CD4-positive, CD25-positive, alpha-beta regulatory T cell (primary cell): ENCODE results near the gene NCKAP5. TPM values are rescaled to one million over a fixed set of nuclear protein-coding genes. Genes with fewer than 3 reads are reported as not detected.

Experiments used
- ATAC-seq, 2 donors: fragments of 150-1000 bp; cut with Tn5 transposase; one replicate each; pipeline ENCODE4 v1.10.0; 2021; ENCODE audit warnings: low read depth in 2 of 2, moderate number of reproducible peaks in 2 of 2, moderate library complexity in 1 of 2
- DNase-seq, 3 donors: peaks; one replicate each; pipeline versions ENCODE4 v3.0.0 to v3.0.0-alpha.2; 2012 to 2022; ENCODE audit warnings: mixed read lengths in 1 of 3
- H3K27ac ChIP-seq: one replicate; pipeline ENCODE4 v1.7.0; 2013; ENCODE audit warnings: mild to moderate bottlenecking, low read length; ENCODE audit not compliant: insufficient read depth, poor library complexity, severe bottlenecking
- H3K27me3 ChIP-seq: one replicate; pipeline ENCODE4 v1.7.0; 2013; ENCODE audit warnings: low read length; ENCODE audit not compliant: control insufficient read depth, insufficient read depth
- H3K36me3 ChIP-seq: one replicate; pipeline ENCODE4 v1.7.0; 2013; ENCODE audit warnings: mild to moderate bottlenecking, low read length, moderate library complexity; ENCODE audit not compliant: control insufficient read depth, insufficient read depth
- H3K4me1 ChIP-seq: 2 replicates; pipeline ENCODE4 v1.7.0; 2013; ENCODE audit warnings: mild to moderate bottlenecking, low read length; ENCODE audit not compliant: insufficient read depth, control insufficient read depth, poor library complexity, severe bottlenecking
- H3K4me3 ChIP-seq: one replicate; pipeline ENCODE4 v1.7.0; 2013; ENCODE audit warnings: low read depth, mild to moderate bottlenecking, low read length, moderate library complexity
- H3K9me3 ChIP-seq, 2 experiments: 1 replicate in 1 of 2; 2 replicates in 1 of 2; pipeline ENCODE4 v1.7.0; 2013; ENCODE audit warnings: low read length in 2 of 2, mild to moderate bottlenecking in 1 of 2, moderate library complexity in 1 of 2; ENCODE audit not compliant: control insufficient read depth in 2 of 2
- H3K27ac Mint-ChIP-seq, 3 donors: one replicate each; pipeline ENCODE4 v1.8.0; 2020 to 2022; ENCODE audit warnings: mild to moderate bottlenecking in 3 of 3, mixed read lengths in 3 of 3, moderate library complexity in 2 of 3
- H3K27me3 Mint-ChIP-seq: one replicate; pipeline ENCODE4 v1.8.0; 2022; ENCODE audit warnings: mild to moderate bottlenecking, mixed read lengths
- H3K36me3 Mint-ChIP-seq: one replicate; pipeline ENCODE4 v1.8.0; 2020; ENCODE audit warnings: mixed read lengths
- H3K4me1 Mint-ChIP-seq, 4 donors: one replicate each; pipeline ENCODE4 v1.8.0; 2020 to 2022; ENCODE audit warnings: mixed read lengths in 4 of 4, mild to moderate bottlenecking in 1 of 4
- H3K4me3 Mint-ChIP-seq, 4 donors: one replicate each; pipeline ENCODE4 v1.8.0; 2020 to 2022; ENCODE audit warnings: mild to moderate bottlenecking in 4 of 4, mixed read lengths in 4 of 4, moderate library complexity in 3 of 4
- H3K9me3 Mint-ChIP-seq, 7 donors: one replicate each; pipeline ENCODE4 v1.8.0; 2020 to 2022; ENCODE audit warnings: mixed read lengths in 7 of 7, mild to moderate bottlenecking in 3 of 7, moderate library complexity in 2 of 7
- polyA plus RNA-seq, 4 donors: library from polyadenylated mRNA; unstranded; fragments of 300-500 nt; fragmentation: Illumina TruSeq; gene quantifications; one replicate each; pipeline ENCODE4 v1.2.3, GENCODE V29; 2021
- total RNA-seq: library from RNA; stranded (reverse); gene quantifications from one replicate; pipeline ENCODE4 v1.2.3, GENCODE V29; 2022

NCKAP5 gene
- total and polyA plus RNA-seq, 5 donors from 2014 or later = not detected

- H3K9me3 Mint-ChIP-seq = peaks cover 0 to 6% (median 3%) of the 10 kb centered on the region in 7 donors
These were observed 120.1 kb downstream of the NCKAP5 start for GRCh38 chr2:133448195-133448594.

GRCh38 chr2:133447303-133447702 lies 121.0 kb downstream of the NCKAP5 start:
- no peak overlapping the region for H3K27ac ChIP-seq
- H3K36me3 ChIP-seq = no peaks in the 10 kb centered on the region
- no peaks in the 10 kb centered on the region for H3K9me3 ChIP-seq
- ATAC-seq (no peak), DNase-seq (no peak)
- no peak overlapping the region for H3K4me3 ChIP-seq
- Mint-ChIP-seq H3K36me3 (no peaks in the 10 kb centered on the region), H3K4me1 (no peaks in the 10 kb centered on the region), H3K27ac (no peak overlapping the region), H3K9me3 (peaks cover 0 to 6% (median 2%) of the 10 kb centered on the region in 7 donors), H3K27me3 (peaks cover 4% of the 10 kb centered on the region), H3K4me3 (no peak overlapping the region)
- no peaks in the 10 kb centered on the region for H3K4me1 ChIP-seq
- no peaks in the 10 kb centered on the region for H3K27me3 ChIP-seq

More at GRCh38 chr2:133448195-133448594, 120.1 kb downstream of the NCKAP5 start:
- H3K27ac Mint-ChIP-seq = no peak overlapping the region
- H3K36me3 Mint-ChIP-seq = no peaks in the 10 kb centered on the region
- no peak overlapping the region for H3K27ac ChIP-seq
- H3K4me1 Mint-ChIP-seq = no peaks in the 10 kb centered on the region
- peaks cover 7% of the 10 kb centered on the region for H3K27me3 Mint-ChIP-seq
- no peaks in the 10 kb centered on the region for H3K9me3 ChIP-seq
- no peak overlapping the region for H3K4me3 Mint-ChIP-seq
- H3K27me3 ChIP-seq = no peaks in the 10 kb centered on the region
- DNase-seq (no peak), ATAC-seq (no peak)
- H3K4me1 ChIP-seq = no peaks in the 10 kb centered on the region
- H3K36me3 ChIP-seq = no peaks in the 10 kb centered on the region
- no peak overlapping the region for H3K4me3 ChIP-seq

- Histone ChIP-seq H3K9me3 (no peaks in the 10 kb centered on the region), H3K27ac (no peak overlapping the region), H3K4me3 (no peak overlapping the region), H3K36me3 (no peaks in the 10 kb centered on the region), H3K27me3 (no peaks in the 10 kb centered on the region), H3K4me1 (no peaks in the 10 kb centered on the region)
- H3K4me3 Mint-ChIP-seq = no peak overlapping the region
- H3K36me3 Mint-ChIP-seq = no peaks in the 10 kb centered on the region
- H3K9me3 Mint-ChIP-seq = peaks cover 0 to 6% (median 0%) of the 10 kb centered on the region in 7 donors
- no peaks in the 10 kb centered on the region for H3K4me1 Mint-ChIP-seq
- ATAC-seq (no peak), DNase-seq (no peak)
- H3K27ac Mint-ChIP-seq = no peak overlapping the region
- H3K27me3 Mint-ChIP-seq = peaks cover 4% of the 10 kb centered on the region
These were observed 123.8 kb downstream of the NCKAP5 start for GRCh38 chr2:133444465-133444864.

GRCh38 chr2:133442393-133442792 lies 125.9 kb downstream of the NCKAP5 start:
- H3K4me1 ChIP-seq = no peaks in the 10 kb centered on the region
- no peaks in the 10 kb centered on the region for H3K4me1 Mint-ChIP-seq
- DNase-seq = no peak

GRCh38 chr2:133439565-133439920 lies 128.7 kb downstream of the NCKAP5 start:
- Mint-ChIP-seq H3K4me3 (no peak overlapping the region), H3K9me3 (peaks cover 0 to 9% (median 3%) of the 10 kb centered on the region in 7 donors), H3K27ac (no peak overlapping the region), H3K36me3 (no peaks in the 10 kb centered on the region), H3K27me3 (peaks cover 4% of the 10 kb centered on the region), H3K4me1 (no peaks in the 10 kb centered on the region)
- Histone ChIP-seq H3K4me1 (no peaks in the 10 kb centered on the region), H3K4me3 (no peak overlapping the region), H3K27me3 (no peaks in the 10 kb centered on the region), H3K36me3 (no peaks in the 10 kb centered on the region), H3K27ac (no peak overlapping the region), H3K9me3 (no peaks in the 10 kb centered on the region)
- DNase-seq = no peak
- ATAC-seq = no peak

More at GRCh38 chr2:133442393-133442792, 125.9 kb downstream of the NCKAP5 start:
- Histone ChIP-seq H3K36me3 (no peaks in the 10 kb centered on the region), H3K4me3 (no peak overlapping the region), H3K9me3 (no peaks in the 10 kb centered on the region), H3K27ac (no peak overlapping the region), H3K27me3 (no peaks in the 10 kb centered on the region)
- peaks cover 4% of the 10 kb centered on the region for H3K27me3 Mint-ChIP-seq
- no peaks in the 10 kb centered on the region for H3K36me3 Mint-ChIP-seq
- H3K27ac Mint-ChIP-seq = no peak overlapping the region
- peaks cover 0 to 6% (median 0%) of the 10 kb centered on the region in 7 donors for H3K9me3 Mint-ChIP-seq
- H3K4me3 Mint-ChIP-seq = no peak overlapping the region
- no peak for ATAC-seq

- ATAC-seq = no peak
- no peak overlapping the region for H3K27ac Mint-ChIP-seq
- no peak overlapping the region for H3K4me3 Mint-ChIP-seq
- no peaks in the 10 kb centered on the region for H3K4me1 ChIP-seq
- no peak overlapping the region for H3K4me3 ChIP-seq
- H3K4me1 Mint-ChIP-seq = no peaks in the 10 kb centered on the region
- H3K27ac ChIP-seq = no peak overlapping the region
- H3K9me3 Mint-ChIP-seq = peaks cover 0 to 9% (median 3%) of the 10 kb centered on the region in 7 donors
- no peaks in the 10 kb centered on the region for H3K9me3 ChIP-seq
- no peak for DNase-seq
- no peaks in the 10 kb centered on the region for H3K36me3 ChIP-seq
- H3K27me3 Mint-ChIP-seq = peaks cover 3% of the 10 kb centered on the region
- H3K36me3 Mint-ChIP-seq = no peaks in the 10 kb centered on the region
- H3K27me3 ChIP-seq = no peaks in the 10 kb centered on the region
These were observed 129.3 kb downstream of the NCKAP5 start for GRCh38 chr2:133438848-133439564.

GRCh38 chr2:133438026-133438425 lies 130.2 kb downstream of the NCKAP5 start:
- DNase-seq (no peak), ATAC-seq (no peak)
- H3K36me3 ChIP-seq = no peaks in the 10 kb centered on the region
- Mint-ChIP-seq H3K36me3 (no peaks in the 10 kb centered on the region), H3K4me1 (no peaks in the 10 kb centered on the region), H3K27me3 (no peaks in the 10 kb centered on the region), H3K27ac (no peak overlapping the region), H3K9me3 (peaks cover 0 to 9% (median 2%) of the 10 kb centered on the region in 7 donors), H3K4me3 (no peak overlapping the region)
- no peaks in the 10 kb centered on the region for H3K4me1 ChIP-seq
- H3K27me3 ChIP-seq = no peaks in the 10 kb centered on the region
- H3K9me3 ChIP-seq = no peaks in the 10 kb centered on the region
- H3K4me3 ChIP-seq = no peak overlapping the region
- H3K27ac ChIP-seq = no peak overlapping the region

- Histone ChIP-seq H3K27ac (no peak overlapping the region), H3K4me3 (no peak overlapping the region), H3K27me3 (no peaks in the 10 kb centered on the region), H3K9me3 (no peaks in the 10 kb centered on the region), H3K36me3 (no peaks in the 10 kb centered on the region), H3K4me1 (no peaks in the 10 kb centered on the region)
- Mint-ChIP-seq H3K4me1 (no peaks in the 10 kb centered on the region), H3K36me3 (no peaks in the 10 kb centered on the region), H3K27ac (no peak overlapping the region), H3K27me3 (no peaks in the 10 kb centered on the region), H3K4me3 (no peak overlapping the region), H3K9me3 (peaks cover 0 to 9% (median 2%) of the 10 kb centered on the region in 7 donors)
- ATAC-seq (no peak), DNase-seq (no peak)
These were observed 130.8 kb downstream of the NCKAP5 start for GRCh38 chr2:133437492-133437891.
